Measurements from ENCODE around the gene KCNQ5.

Gene KCNQ5

GRCh38 chr6:72916906-72917305, 295.0 kb downstream of the KCNQ5 start:
- no peak overlapping the region for H3K4me3 ChIP-seq (IDR thresholded peaks at IDR 0.05; ENCODE audit: insufficient read depth, low read depth, low read length)
- H3K27me3 ChIP-seq (ENCODE audit: insufficient read depth, low read depth) = no peaks in the 10 kb centered on the region
- no peaks in the 10 kb centered on the region for H3K36me3 ChIP-seq (ENCODE audit: insufficient read depth)
- peaks cover 2% of the 10 kb centered on the region for H3K4me1 ChIP-seq (ENCODE audit: low read depth, poor library complexity, severe bottlenecking)
- TF ChIP-seq CTCF (conservative IDR thresholded peaks at IDR 0.05; ENCODE audit: low read depth, low read length) = no peak
- no peak overlapping the region for H3K4me2 ChIP-seq
- H2AFZ ChIP-seq (ENCODE audit: low read depth) = no peak overlapping the region
- H4K20me1 ChIP-seq (ENCODE audit: insufficient read depth) = no peaks in the 10 kb centered on the region
- no peak overlapping the region for H3K9ac ChIP-seq
- H3K79me2 ChIP-seq (ENCODE audit: insufficient read depth, low read depth) = no peaks in the 10 kb centered on the region
- H3K27ac ChIP-seq = no peak overlapping the region

GRCh38 chr6:72922401-72922800, 300.5 kb downstream of the KCNQ5 start:
- Histone ChIP-seq H3K9ac (no peak overlapping the region), H2AFZ (ENCODE audit: low read depth) (no peak overlapping the region), H3K4me3 (IDR thresholded peaks at IDR 0.05; ENCODE audit: insufficient read depth, low read depth, low read length) (no peak overlapping the region), H3K27me3 (ENCODE audit: insufficient read depth, low read depth) (no peaks in the 10 kb centered on the region), H4K20me1 (ENCODE audit: insufficient read depth) (no peaks in the 10 kb centered on the region), H3K4me1 (ENCODE audit: low read depth, poor library complexity, severe bottlenecking) (no peaks in the 10 kb centered on the region), H3K79me2 (ENCODE audit: insufficient read depth, low read depth) (no peaks in the 10 kb centered on the region), H3K36me3 (ENCODE audit: insufficient read depth) (no peaks in the 10 kb centered on the region), H3K27ac (no peak overlapping the region), H3K4me2 (no peak overlapping the region)
- TF ChIP-seq CTCF (conservative IDR thresholded peaks at IDR 0.05; ENCODE audit: low read depth, low read length) = no peak

GRCh38 chr6:72925136-72925535, 303.3 kb downstream of the KCNQ5 start:
- Histone ChIP-seq H3K4me1 (ENCODE audit: low read depth, poor library complexity, severe bottlenecking) (no peaks in the 10 kb centered on the region), H3K79me2 (ENCODE audit: insufficient read depth, low read depth) (no peaks in the 10 kb centered on the region), H3K4me2 (no peak overlapping the region), H3K9ac (no peak overlapping the region), H3K36me3 (ENCODE audit: insufficient read depth) (no peaks in the 10 kb centered on the region), H4K20me1 (ENCODE audit: insufficient read depth) (no peaks in the 10 kb centered on the region), H3K4me3 (IDR thresholded peaks at IDR 0.05; ENCODE audit: insufficient read depth, low read depth, low read length) (no peak overlapping the region), H3K27me3 (ENCODE audit: insufficient read depth, low read depth) (no peaks in the 10 kb centered on the region), H3K27ac (no peak overlapping the region), H2AFZ (ENCODE audit: low read depth) (no peak overlapping the region)
- no peak for TF ChIP-seq CTCF (conservative IDR thresholded peaks at IDR 0.05; ENCODE audit: low read depth, low read length)

- TF ChIP-seq CTCF (conservative IDR thresholded peaks at IDR 0.05; ENCODE audit: low read depth, low read length) = no peak
- H3K4me3 ChIP-seq (IDR thresholded peaks at IDR 0.05; ENCODE audit: insufficient read depth, low read depth, low read length) = no peak overlapping the region
These were observed 308.8 kb downstream of the KCNQ5 start for GRCh38 chr6:72930556-72931132.

More at GRCh38 chr6:72930556-72931132, 308.8 kb downstream of the KCNQ5 start:
- Histone ChIP-seq H3K9ac (no peak overlapping the region), H3K4me2 (no peak overlapping the region), H3K4me1 (ENCODE audit: low read depth, poor library complexity, severe bottlenecking) (no peaks in the 10 kb centered on the region), H3K79me2 (ENCODE audit: insufficient read depth, low read depth) (no peaks in the 10 kb centered on the region), H2AFZ (ENCODE audit: low read depth) (no peak overlapping the region), H4K20me1 (ENCODE audit: insufficient read depth) (no peaks in the 10 kb centered on the region), H3K27me3 (ENCODE audit: insufficient read depth, low read depth) (no peaks in the 10 kb centered on the region), H3K36me3 (ENCODE audit: insufficient read depth) (no peaks in the 10 kb centered on the region), H3K27ac (no peak overlapping the region)
